ENCODE results near the gene AHCY.
A peak's percentile ranks its signal among the peaks of the same experiment; 100 is the strongest.
"Not testable (repeated sequence)": the region's sequence is repeated elsewhere in the genome, so short reads cannot be mapped to it uniquely, and the experiment has no call there.

Gene AHCY

GRCh38 chr20:34302723-34303533 is at the start of gene AHCY:
AHCY (minus strand) TSS chr20:34303355; CDS start chr20:34303270, 85 bp downstream.
- DNase-seq, result peak; percentile 80

- no peak for DNase-seq
Measured at GRCh38 chr20:34350095-34350494, 46.9 kb upstream of the AHCY start.

GRCh38 chr20:34347571-34347970 is 44.4 kb upstream of the AHCY start:
- DNase-seq, result no peak

GRCh38 chr20:34346533-34346865 is 43.3 kb upstream of the AHCY start:
- DNase-seq, result not testable (repeated sequence)

GRCh38 chr20:34345839-34346532 is 42.8 kb upstream of the AHCY start:
- DNase-seq, result not testable (repeated sequence)

GRCh38 chr20:34345402-34345736 is 42.2 kb upstream of the AHCY start:
- no peak for DNase-seq

- DNase-seq, result no peak
Measured at GRCh38 chr20:34344238-34344637, 41.1 kb upstream of the AHCY start.

GRCh38 chr20:34343458-34344211 is 40.5 kb upstream of the AHCY start:
- DNase-seq, result no peak

- DNase-seq, result not testable (repeated sequence)
Measured at GRCh38 chr20:34341199-34341598, 38.0 kb upstream of the AHCY start.

- DNase-seq, result not testable (repeated sequence)
Measured at GRCh38 chr20:34340726-34341125, 37.6 kb upstream of the AHCY start.

- no peak for DNase-seq
Measured at GRCh38 chr20:34337982-34338726, 35.0 kb upstream of the AHCY start.

GRCh38 chr20:34337544-34337943 is 34.4 kb upstream of the AHCY start:
- no peak for DNase-seq

- no peak for DNase-seq
Measured at GRCh38 chr20:34334654-34335407, 31.7 kb upstream of the AHCY start.

GRCh38 chr20:34333786-34334185 is 30.6 kb upstream of the AHCY start:
- no peak for DNase-seq

- no peak for DNase-seq
Measured at GRCh38 chr20:34332262-34332920, 29.2 kb upstream of the AHCY start.

- DNase-seq, result no peak
Measured at GRCh38 chr20:34331838-34332237, 28.7 kb upstream of the AHCY start.

- DNase-seq, result not testable (repeated sequence)
Measured at GRCh38 chr20:34330861-34331544, 27.8 kb upstream of the AHCY start.

GRCh38 chr20:34328928-34329677 is 25.9 kb upstream of the AHCY start:
- no peak for DNase-seq

- DNase-seq, result not testable (repeated sequence)
Measured at GRCh38 chr20:34328207-34328606, 25.1 kb upstream of the AHCY start.

GRCh38 chr20:34324541-34324940 is 21.4 kb upstream of the AHCY start:
- no peak for DNase-seq

Measured in NCI-H187 treated with DMSO at 0.1 percent for 48 hours (cell line).